HL-60 (cell line): ENCODE results near the gene FAM13C.

Source experiments
- DNase-seq, 2 experiments: peaks; one replicate each; pipeline ENCODE4 v3.0.0-alpha.2; 2010 to 2020; ENCODE audit warnings: low read depth in 1 of 2, low spot score in 1 of 2
- H3K27ac ChIP-seq: fragments of 250-450 bp; sonication (Bioruptor Pico); replicated peaks from 2 replicates; pipeline ENCODE4 v1.5.1; 2020; ENCODE audit warnings: mild to moderate bottlenecking, moderate library complexity
- H3K27me3 ChIP-seq: fragments of 250-450 bp; sonication (Bioruptor Pico); 2 replicates; pipeline ENCODE4 v1.5.1; 2021; ENCODE audit warnings: mild to moderate bottlenecking, moderate library complexity; ENCODE audit not compliant: insufficient read depth, poor library complexity, severe bottlenecking
- H3K4me3 ChIP-seq: replicated peaks from 2 replicates; pipeline ENCODE4 v1.5.1; 2011; ENCODE audit warnings: mild to moderate bottlenecking, control low read depth, low read length; ENCODE audit not compliant: insufficient read depth
- GABPA ChIP-seq: IDR thresholded peaks from 2 replicates; pipeline ENCODE4 v1.6.1; 2012; ENCODE audit warnings: low read depth
- POLR2AphosphoS5 ChIP-seq: IDR thresholded peaks from 2 replicates; pipeline ENCODE4 v1.6.1; 2012; ENCODE audit warnings: low read depth
- SPI1 ChIP-seq: IDR thresholded peaks from 2 replicates; pipeline ENCODE4 v1.6.1; 2012; ENCODE audit warnings: low read depth, mild to moderate bottlenecking, borderline replicate concordance
- TF ChIP-seq, protein P1 (sequence below): IDR thresholded peaks from one replicate; pipeline ENCODE4 v1.5.1; 2011; ENCODE audit warnings: low read length, control low read depth, inconsistent platforms; ENCODE audit not compliant: insufficient read depth
- TF ChIP-seq, protein P2 (sequence below): IDR thresholded peaks from 2 replicates; pipeline ENCODE4 v1.6.1; 2012; ENCODE audit warnings: low read depth; ENCODE audit not compliant: insufficient replicate concordance

The FAM13C gene

DNA sequence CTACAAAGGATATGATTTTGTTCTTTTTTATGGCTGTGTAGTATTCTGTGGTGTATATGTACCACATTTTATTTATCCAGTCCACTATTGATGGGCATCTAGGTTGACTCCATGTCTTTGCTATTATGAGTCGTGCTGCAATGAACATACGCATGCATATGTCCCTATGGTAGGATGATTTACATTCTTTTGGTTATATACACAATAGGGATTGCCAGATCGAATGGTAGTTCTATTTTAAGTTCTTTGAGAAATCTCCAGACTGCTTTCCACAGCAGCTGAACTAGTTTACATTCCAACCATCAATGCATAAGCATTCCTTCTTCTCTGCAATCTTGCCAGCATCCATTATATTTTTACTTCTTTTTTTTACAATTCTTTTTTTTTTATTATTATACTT is 35.6 kb upstream of the FAM13C start:
- TF ChIP-seq, protein P1, sequence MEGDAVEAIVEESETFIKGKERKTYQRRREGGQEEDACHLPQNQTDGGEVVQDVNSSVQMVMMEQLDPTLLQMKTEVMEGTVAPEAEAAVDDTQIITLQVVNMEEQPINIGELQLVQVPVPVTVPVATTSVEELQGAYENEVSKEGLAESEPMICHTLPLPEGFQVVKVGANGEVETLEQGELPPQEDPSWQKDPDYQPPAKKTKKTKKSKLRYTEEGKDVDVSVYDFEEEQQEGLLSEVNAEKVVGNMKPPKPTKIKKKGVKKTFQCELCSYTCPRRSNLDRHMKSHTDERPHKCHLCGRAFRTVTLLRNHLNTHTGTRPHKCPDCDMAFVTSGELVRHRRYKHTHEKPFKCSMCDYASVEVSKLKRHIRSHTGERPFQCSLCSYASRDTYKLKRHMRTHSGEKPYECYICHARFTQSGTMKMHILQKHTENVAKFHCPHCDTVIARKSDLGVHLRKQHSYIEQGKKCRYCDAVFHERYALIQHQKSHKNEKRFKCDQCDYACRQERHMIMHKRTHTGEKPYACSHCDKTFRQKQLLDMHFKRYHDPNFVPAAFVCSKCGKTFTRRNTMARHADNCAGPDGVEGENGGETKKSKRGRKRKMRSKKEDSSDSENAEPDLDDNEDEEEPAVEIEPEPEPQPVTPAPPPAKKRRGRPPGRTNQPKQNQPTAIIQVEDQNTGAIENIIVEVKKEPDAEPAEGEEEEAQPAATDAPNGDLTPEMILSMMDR = no peak
- TF ChIP-seq GABPA (no peak), POLR2AphosphoS5 (no peak), SPI1 (no peak)
- TF ChIP-seq, protein P2, sequence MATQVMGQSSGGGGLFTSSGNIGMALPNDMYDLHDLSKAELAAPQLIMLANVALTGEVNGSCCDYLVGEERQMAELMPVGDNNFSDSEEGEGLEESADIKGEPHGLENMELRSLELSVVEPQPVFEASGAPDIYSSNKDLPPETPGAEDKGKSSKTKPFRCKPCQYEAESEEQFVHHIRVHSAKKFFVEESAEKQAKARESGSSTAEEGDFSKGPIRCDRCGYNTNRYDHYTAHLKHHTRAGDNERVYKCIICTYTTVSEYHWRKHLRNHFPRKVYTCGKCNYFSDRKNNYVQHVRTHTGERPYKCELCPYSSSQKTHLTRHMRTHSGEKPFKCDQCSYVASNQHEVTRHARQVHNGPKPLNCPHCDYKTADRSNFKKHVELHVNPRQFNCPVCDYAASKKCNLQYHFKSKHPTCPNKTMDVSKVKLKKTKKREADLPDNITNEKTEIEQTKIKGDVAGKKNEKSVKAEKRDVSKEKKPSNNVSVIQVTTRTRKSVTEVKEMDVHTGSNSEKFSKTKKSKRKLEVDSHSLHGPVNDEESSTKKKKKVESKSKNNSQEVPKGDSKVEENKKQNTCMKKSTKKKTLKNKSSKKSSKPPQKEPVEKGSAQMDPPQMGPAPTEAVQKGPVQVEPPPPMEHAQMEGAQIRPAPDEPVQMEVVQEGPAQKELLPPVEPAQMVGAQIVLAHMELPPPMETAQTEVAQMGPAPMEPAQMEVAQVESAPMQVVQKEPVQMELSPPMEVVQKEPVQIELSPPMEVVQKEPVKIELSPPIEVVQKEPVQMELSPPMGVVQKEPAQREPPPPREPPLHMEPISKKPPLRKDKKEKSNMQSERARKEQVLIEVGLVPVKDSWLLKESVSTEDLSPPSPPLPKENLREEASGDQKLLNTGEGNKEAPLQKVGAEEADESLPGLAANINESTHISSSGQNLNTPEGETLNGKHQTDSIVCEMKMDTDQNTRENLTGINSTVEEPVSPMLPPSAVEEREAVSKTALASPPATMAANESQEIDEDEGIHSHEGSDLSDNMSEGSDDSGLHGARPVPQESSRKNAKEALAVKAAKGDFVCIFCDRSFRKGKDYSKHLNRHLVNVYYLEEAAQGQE = no peak
- no peak overlapping the region for H3K4me3 ChIP-seq

GRCh38 chr10:59395984-59396383 is 33.6 kb upstream of the FAM13C start:
- DNase-seq = no peak
- TF ChIP-seq GABPA (no peak), SPI1 (no peak), POLR2AphosphoS5 (no peak)
- TF ChIP-seq, protein P1 = no peak
- TF ChIP-seq, protein P2 = no peak
- Histone ChIP-seq H3K27me3 (no peaks in the 10 kb centered on the region), H3K4me3 (no peak overlapping the region), H3K27ac (no peak overlapping the region)

More for the DNA sequence above, 35.6 kb upstream of the FAM13C start:
- Histone ChIP-seq H3K27ac (no peak overlapping the region), H3K27me3 (no peaks in the 10 kb centered on the region)
- DNase-seq = no peak

GRCh38 chr10:59393349-59393748 is 31.0 kb upstream of the FAM13C start:
- Histone ChIP-seq H3K27me3 (no peaks in the 10 kb centered on the region), H3K4me3 (no peak overlapping the region), H3K27ac (no peak overlapping the region)
- TF ChIP-seq, protein P1 = no peak
- TF ChIP-seq POLR2AphosphoS5 (no peak), GABPA (no peak), SPI1 (no peak)
- TF ChIP-seq, protein P2 = no peak
- DNase-seq = no peak
